Measurements from ENCODE around the gene UNC93B1.

The UNC93B1 gene

GRCh38 chr11:68027667-68028066 lies 23.8 kb upstream of the UNC93B1 start:
- intact Hi-C loops (cut with DNase I): no loop called here
- DNase-seq: no peak

DNA sequence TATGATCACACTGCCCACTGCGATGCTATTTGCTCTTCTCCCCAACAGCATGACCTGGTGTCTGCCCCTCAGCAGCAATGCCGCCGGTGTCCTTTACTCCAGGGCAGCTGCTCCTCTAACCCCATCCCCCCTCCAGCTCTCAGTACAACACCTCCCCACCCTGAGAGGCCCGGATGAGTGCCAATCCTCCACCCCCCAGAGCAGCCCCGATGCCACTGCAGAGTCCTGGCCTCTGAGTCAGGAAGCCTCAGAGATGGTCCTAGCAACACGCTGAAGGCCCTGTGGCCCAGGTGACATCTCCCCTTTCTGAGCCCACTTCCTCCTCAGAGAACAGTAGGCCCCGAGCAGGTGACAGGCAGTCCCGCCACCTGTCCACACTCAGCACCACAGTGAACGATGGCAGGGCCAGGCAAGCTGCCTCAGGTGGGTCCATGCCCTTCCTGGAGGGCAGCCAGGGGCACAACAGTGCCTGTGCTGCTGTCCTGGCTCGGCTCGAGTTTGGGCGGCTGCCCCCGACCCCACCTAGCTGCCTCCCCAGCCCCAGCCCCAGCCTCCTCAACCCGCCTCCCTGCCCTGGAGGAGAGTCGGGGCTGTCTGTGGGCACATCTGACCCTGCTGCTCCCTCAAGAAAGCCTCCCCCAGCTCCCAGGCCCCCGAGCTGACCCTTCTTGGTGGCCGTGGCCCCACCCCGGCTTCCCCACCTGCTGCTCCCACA lies 22.7 kb upstream of the UNC93B1 start:
- DNase-seq: no peak
- intact Hi-C loops (cut with DNase I): no loop called here

DNA sequence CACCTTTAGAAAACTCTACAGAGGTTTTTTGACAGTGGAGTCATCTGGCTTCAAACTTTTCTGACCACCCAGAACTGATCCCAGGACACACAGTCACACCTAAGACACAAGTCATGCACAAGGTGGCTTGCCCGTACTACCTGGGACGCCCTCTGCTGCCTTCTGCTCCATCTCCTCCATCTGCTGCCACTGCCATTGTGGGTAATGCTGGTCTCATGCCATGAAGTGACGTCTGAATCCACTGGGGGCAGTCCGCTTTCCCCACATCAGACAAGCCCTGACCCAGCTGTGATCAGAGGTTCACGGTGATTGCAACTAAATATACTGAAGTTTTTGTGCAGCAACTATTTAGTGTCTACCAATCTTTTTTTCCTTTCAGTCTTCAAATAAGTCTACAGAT lies 21.1 kb upstream of the UNC93B1 start:
- no peak for DNase-seq
- intact Hi-C loops (cut with DNase I): no loop called here

DNA sequence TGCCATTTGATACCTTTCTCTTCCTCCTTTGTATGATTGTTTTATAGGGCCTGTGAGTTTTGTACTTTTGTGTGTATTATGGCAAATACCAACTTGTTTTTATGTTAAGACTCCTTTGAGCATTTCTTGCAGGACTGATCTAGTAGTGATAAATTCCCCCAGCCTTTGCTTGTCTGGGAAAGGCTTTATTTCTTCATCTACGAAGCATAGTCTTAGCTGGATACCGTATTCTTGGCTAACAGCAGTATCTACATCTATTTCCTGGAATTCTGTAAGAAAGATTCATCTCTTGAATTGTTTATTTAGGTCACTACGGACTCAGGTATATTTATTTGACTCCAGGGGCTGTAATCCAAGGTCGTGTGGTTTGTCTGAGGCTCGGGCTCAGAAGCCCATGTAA lies 20.6 kb upstream of the UNC93B1 start:
- intact Hi-C loops (cut with DNase I): no loop called here

GRCh38 chr11:68022531-68022930 lies 18.6 kb upstream of the UNC93B1 start:
- no peak for DNase-seq
- intact Hi-C loops (cut with DNase I): no loop called here

More for the DNA sequence above, 20.6 kb upstream of the UNC93B1 start:
- no peak for DNase-seq

DNA sequence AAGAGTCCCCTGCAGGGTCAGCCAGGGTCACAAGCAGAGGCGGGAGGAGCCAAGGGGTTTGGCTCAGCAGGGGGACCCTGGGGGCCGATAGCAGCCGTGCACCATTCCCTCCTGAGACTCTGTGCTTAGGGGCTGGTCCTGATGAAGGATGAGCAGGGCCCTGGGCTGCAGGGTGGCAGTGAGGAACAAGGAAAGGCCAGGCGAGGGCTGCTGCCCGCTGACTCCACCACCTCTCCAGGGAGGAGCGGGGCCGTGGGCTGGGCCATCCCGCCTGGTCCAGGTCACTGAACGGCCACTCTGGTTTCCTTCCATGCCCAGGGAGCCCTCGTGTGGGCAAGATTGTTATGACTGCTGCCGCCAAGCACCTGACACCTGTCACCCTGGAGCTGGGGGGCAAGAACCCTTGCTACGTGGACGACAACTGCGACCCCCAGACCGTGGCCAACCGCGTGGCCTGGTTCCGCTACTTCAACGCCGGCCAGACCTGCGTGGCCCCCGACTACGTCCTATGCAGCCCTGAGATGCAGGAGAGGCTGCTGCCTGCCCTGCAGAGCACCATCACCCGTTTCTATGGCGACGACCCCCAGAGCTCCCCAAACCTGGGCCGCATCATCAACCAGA lies 17.4 kb upstream of the UNC93B1 start:
- intact Hi-C loops (cut with DNase I): no loop called here

DNA sequence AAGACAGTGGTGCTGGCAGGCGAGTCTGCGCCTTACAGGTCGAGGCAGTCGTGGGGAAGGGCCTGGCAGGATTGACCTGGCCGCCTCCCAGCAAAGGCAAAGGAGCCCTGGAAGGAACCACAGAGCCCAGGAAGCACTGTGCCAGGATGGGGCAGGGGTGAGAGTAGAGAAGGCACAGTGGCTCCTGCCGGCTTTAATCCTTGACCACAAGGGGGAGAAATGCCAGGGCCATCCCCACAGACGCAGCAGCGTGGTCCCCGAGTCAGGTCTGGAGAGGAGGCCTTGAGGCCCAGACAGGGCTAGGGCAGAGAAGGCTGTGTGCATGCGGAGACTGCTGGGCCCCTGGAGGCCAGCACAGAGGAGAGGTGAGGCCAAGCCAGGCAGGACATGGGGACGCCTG lies 16.7 kb upstream of the UNC93B1 start:
- intact Hi-C loops (cut with DNase I): no loop called here
- no peak for DNase-seq

More for the DNA sequence above, 17.4 kb upstream of the UNC93B1 start:
- no peak for DNase-seq

GRCh38 chr11:68019486-68019885 lies 15.6 kb upstream of the UNC93B1 start:
- intact Hi-C loops (cut with DNase I): no loop called here
- no peak for DNase-seq

GRCh38 chr11:68018730-68019190 lies 14.9 kb upstream of the UNC93B1 start:
- intact Hi-C loops (cut with DNase I): no loop called here
- no peak for DNase-seq

GRCh38 chr11:68017980-68018729 lies 14.3 kb upstream of the UNC93B1 start:
- DNase-seq: peak in 1 of 10 donors; percentile 79
- intact Hi-C loops (cut with DNase I): no loop called here

GRCh38 chr11:68016904-68017817 lies 13.3 kb upstream of the UNC93B1 start:
- DNase-seq: peak in 3 of 10 donors; percentile 59 to 87 (median 86)
- intact Hi-C loops (cut with DNase I): no loop called here

DNA sequence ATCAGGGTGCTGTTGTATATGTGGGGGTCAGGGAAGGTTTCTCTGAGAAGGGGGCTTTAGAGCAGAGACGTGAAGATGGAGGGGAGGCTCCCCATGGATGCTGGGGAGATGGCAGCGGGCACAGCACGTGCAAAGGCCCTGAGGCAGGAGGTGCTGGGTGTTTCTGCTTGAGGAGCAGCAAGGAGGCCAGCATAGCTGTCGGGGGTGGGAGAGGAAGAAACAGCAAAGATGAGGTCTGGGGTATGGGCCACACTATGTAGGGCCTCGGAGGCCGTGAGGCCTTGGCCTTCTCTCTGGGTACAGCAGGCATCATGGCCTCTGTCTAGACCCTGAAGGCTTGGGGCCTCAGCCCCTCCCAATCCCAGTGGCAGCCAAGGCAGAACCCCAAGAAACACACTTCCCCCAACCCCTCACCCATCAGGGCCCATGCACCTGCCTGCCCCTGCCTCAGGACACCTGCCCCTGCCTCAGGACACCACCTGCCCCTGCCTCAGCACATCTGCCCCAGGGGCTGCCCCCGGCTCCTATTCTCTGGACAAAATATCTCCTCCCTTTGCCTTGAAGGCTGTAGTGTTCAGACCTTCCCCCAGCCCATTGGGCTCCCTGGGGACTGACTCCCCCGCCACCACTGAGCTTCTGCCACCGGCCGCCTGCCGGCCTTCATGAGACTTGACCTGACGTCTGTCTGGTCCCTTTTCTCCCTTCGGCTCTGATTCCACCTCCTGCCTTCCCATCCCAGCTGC lies 12.4 kb upstream of the UNC93B1 start:
- intact Hi-C loops (cut with DNase I): no loop called here
- DNase-seq: no peak

DNA sequence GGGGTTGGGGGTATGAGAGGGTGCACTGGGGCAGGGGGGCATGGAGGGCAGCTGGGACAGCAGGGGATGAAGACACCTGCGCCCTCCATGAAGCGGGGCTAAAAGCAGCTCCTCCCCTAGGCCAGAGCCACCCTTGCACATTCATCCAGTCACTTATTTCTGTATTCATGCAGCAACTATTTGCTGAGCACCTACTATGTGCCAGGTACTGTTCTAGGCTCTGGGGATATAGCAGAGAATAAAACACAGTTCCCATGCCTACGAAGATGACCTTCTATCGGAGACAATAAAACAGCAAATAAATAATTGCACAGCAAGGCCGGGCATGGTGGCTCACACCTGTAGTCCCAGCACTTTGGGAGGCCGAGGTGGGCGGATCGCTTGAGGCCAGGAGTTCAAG lies 11.6 kb upstream of the UNC93B1 start:
- DNase-seq: no peak
- intact Hi-C loops (cut with DNase I): no loop called here

DNA sequence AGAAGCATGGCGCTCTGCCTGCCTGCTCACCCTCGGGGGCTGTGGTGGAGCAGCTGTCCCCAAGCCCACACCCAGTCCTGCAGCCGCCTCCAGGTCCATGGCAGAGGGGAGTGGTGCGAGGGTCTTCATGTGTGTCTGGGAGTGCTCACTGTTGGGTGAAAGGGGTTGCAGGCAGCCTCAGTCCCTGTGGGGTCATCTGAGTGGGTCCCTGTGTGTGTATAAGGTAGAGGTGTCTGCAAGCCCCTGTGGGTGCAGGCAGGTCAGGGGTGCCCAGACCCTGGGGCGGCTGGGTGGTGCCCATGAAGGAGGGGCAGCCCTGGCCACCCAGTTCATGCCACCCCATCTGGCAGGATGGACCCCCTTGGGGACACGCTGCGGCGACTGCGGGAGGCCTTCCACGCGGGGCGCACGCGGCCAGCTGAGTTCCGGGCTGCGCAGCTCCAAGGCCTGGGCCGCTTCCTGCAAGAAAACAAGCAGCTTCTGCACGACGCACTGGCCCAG lies 11.1 kb upstream of the UNC93B1 start:
- DNase-seq: no peak
- intact Hi-C loops (cut with DNase I): no loop called here

DNA sequence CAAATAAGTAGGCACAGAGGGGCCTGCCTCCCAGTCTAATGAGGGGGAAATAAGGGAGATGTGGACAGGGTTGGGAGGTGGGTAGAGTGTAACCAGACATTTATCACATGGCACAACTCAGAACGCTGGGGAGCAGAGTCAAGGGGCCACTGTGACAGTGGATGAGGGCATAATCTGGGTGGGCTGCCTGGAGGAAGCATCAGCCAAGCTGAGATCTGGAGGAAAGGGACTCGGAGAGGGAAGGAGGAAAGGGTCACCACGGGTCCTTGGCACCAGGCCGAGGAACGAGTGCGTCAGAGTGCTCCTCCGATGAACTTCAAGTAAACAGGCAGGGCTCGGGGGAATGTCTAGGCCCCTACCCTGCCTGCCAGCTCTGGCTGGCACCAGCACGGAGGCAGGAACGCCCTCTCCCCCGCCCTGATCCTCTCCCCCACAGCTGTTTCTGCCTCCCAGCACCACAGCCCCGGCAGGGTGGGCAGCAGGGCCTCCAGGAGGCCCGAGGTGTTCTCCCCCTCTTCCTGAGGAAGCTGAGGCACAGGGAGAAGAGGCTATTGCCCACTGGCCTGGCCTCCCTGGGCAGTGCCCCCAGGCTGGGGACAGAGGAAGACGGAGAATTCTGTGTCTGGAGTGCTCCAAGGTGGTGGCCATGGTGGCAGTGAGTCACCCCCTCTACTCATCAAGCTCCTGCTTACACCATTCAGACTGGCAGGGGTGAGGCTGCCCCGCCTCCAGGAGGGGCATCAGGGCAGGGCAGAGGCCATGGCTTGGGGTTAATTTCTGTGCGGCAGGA lies 10.5 kb upstream of the UNC93B1 start:
- DNase-seq: no peak
- intact Hi-C loops (cut with DNase I): no loop called here

DNA sequence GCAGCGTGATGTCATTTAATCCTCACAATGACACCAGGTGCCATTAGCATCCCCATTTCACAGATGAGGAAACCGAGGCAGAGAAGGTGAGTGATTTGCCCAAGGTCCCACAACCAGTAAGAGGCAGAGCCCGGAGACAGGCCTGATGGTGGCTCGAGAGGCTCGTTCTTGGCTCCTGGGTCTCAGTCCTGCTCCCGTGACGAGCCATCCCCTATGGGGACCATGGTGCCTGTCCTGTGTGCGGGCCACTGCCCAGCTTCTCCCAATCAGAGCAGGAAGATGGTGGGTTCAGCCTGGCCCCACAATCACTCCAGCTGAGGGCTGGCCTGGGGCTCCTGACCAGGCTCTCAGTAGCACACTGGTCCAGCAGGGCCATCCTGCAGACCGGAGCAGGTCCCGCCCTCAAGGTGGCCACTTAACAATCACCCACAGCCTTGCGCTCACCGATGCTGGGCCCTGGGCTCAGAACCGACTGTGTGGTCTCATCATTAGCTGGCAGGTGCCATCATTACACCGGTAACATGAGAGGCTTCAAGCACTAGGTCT lies 9.8 kb upstream of the UNC93B1 start:
- DNase-seq: no peak
- intact Hi-C loops (cut with DNase I): no loop called here

GRCh38 chr11:68012843-68013610 lies 9.1 kb upstream of the UNC93B1 start:
- DNase-seq: no peak
- intact Hi-C loops (cut with DNase I): no loop called here
